ENCODE data around the gene QRFP.

DNA sequence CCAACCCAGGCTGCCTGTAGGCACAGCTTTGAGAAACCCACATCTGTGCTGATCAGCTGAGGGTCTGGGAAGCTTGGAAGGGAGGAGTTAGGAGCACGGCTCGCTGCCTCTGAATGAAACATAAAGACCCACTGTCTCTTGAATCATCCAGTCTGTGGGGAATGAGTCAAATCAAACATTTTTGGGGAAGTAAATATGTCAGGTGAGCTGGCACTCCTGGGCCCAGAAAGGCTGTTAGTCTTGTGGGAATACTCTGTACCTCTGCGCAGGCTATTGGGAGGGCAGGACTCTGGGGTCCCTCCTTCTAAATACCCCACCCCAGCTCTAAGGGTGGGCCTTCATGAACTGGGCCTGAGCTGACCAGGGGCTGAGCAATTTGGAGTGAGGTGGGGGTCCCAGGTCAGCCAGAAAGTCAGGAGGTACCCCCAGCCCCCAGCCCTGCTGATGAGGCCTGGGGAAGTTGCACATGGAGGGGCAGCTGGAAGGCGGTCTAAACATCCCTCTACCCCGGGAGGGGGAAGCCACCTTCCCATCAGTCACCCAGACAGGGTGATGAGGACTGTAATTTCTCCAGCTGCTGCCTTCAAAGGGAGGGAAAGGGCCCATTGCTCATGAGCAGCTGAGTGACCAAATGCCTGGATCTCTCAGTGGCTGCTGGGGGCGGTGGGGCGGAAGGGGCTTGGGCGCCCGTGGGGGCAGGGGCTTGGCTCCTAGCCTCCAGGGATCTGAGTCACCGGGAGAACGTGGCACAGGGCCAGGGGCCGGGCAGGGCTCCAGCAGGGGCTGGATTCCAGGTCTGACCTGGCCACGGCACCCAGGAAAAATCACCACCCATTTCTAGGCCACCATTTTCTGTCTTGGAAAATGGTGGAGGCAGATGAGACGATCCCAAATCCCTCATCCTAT lies 31.6 kb upstream of the QRFP start:
- no peak for TF ChIP-seq EP300 (conservative IDR thresholded peaks at IDR 0.05; ENCODE audit: poor library complexity, severe bottlenecking)
- TF ChIP-seq, protein P1, sequence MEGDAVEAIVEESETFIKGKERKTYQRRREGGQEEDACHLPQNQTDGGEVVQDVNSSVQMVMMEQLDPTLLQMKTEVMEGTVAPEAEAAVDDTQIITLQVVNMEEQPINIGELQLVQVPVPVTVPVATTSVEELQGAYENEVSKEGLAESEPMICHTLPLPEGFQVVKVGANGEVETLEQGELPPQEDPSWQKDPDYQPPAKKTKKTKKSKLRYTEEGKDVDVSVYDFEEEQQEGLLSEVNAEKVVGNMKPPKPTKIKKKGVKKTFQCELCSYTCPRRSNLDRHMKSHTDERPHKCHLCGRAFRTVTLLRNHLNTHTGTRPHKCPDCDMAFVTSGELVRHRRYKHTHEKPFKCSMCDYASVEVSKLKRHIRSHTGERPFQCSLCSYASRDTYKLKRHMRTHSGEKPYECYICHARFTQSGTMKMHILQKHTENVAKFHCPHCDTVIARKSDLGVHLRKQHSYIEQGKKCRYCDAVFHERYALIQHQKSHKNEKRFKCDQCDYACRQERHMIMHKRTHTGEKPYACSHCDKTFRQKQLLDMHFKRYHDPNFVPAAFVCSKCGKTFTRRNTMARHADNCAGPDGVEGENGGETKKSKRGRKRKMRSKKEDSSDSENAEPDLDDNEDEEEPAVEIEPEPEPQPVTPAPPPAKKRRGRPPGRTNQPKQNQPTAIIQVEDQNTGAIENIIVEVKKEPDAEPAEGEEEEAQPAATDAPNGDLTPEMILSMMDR (IDR thresholded peaks at IDR 0.05; ENCODE audit: poor library complexity, severe bottlenecking) = no peak
- TF ChIP-seq TAF1 (IDR thresholded peaks at IDR 0.05; ENCODE audit: low read depth) = no peak

Data from neural cell (in vitro differentiated cells).